H7 (cell line): ENCODE measurements around the gene SRGAP2B. TPM values are rescaled to one million over a fixed set of nuclear protein-coding genes. Genes with fewer than 3 reads are reported as not detected.
"Not testable (repeated sequence)": the region's sequence is repeated elsewhere in the genome, so short reads cannot be mapped to it uniquely, and the experiment has no call there.

ENCODE experiments used
- DNase-seq: peaks from one replicate; pipeline ENCODE4 v3.0.0; 2012
- H3K27me3 ChIP-seq: 2 replicates; pipeline ENCODE4 v1.6.0; 2011; ENCODE audit warnings: mild to moderate bottlenecking, low read length; ENCODE audit not compliant: control insufficient read depth, insufficient read depth
- H3K36me3 ChIP-seq: replicated peaks from 2 replicates; pipeline ENCODE4 v1.5.1; 2011; ENCODE audit warnings: low read length; ENCODE audit not compliant: control insufficient read depth, insufficient read depth
- H3K4me3 ChIP-seq: 2 replicates; pipeline ENCODE4 v1.5.1; 2011; ENCODE audit warnings: low read depth, mild to moderate bottlenecking, control low read depth, low read length, moderate library complexity; ENCODE audit not compliant: insufficient read depth
- total RNA-seq: library from RNA; depleted of rRNA; stranded (reverse); fragments of >200 nt; shearing (Covaris generic); gene quantifications from 2 replicates; pipeline ENCODE4 v1.2.3, GENCODE V29; 2014

The SRGAP2B gene
- total RNA-seq, 1 experiment from 2014 or later: 34.5 TPM

DNA sequence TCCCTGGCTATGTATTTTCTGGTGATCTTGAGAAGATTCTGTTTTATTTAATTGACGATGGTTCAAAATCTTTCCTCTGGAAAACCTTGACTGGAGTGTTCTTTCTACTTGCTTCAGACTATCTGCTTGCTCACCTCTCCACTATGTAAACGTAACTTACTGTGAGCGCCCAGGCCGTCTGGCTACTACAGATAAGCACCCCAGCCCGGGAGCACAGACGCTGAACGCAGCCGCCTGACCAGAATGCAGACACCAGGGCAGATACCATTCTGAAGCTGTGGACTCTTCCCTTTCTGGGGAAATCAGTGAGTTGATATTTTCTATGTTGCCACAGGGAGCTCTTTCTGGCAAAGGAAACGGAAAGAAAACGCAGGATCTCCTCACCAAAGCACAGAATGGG is 28.6 kb downstream of the SRGAP2B start:
- H3K4me3 ChIP-seq, DNase-seq, H3K27me3 ChIP-seq, H3K36me3 ChIP-seq: not testable (repeated sequence)

DNA sequence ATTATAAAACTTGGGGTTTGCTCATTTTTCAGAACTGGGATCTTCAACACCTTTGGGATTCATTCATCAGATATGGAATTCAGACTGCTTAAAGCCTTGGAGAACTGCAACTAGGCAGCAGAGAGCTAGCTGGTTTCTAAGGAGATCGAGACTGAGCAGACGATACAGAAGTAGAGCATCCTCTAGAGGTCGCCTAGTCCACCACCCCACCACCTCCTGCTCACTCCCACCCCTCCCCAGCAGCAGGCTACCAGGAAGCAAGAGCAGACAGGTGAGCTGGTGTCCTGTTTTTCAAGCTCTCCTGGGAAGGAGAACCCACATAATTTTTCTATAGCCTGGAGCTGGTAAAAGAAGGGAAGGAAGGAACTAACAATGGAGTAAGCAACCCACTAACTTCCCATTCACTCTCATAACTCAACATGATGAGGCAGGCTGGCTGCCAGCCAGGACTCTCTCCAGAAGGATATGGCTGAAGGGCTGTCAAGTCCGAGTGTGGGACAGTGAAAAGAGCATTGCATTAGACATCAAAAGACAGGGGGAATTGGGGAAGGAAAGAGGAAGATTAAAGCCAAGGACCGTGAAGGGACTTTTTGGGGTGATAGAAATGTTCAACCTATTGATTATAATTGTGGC is 29.8 kb downstream of the SRGAP2B start:
- not testable (repeated sequence) for DNase-seq, H3K36me3 ChIP-seq, H3K4me3 ChIP-seq, H3K27me3 ChIP-seq

GRCh38 chr1:145063941-145064648 is 31.0 kb downstream of the SRGAP2B start:
- DNase-seq, H3K4me3 ChIP-seq, H3K36me3 ChIP-seq, H3K27me3 ChIP-seq: not testable (repeated sequence)

DNA sequence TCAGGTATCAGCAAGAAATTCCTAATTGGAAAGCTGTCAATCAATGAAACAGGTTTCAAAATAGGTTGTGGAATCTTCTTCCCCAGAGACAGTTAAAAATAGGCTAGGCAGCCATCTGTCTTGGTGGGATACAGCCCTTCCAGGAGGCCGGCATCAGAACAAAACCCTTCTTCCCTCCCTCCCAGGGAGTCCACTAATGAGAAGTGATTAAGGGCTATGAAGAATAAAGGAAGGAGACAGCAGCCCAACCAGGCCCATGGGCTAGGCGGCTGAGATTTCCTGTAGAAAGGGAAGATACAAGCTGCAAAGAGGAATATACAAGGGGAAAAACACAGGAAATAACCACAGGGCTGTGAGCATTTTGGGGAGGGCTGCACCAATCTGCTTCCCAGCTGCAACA is 31.8 kb downstream of the SRGAP2B start:
- not testable (repeated sequence) for H3K27me3 ChIP-seq, H3K4me3 ChIP-seq, DNase-seq, H3K36me3 ChIP-seq

- not testable (repeated sequence) for H3K36me3 ChIP-seq, H3K27me3 ChIP-seq, DNase-seq, H3K4me3 ChIP-seq
Observed at GRCh38 chr1:145058184-145058583, 36.9 kb downstream of the SRGAP2B start.

- not testable (repeated sequence) for H3K27me3 ChIP-seq, H3K4me3 ChIP-seq, DNase-seq, H3K36me3 ChIP-seq
Observed at GRCh38 chr1:145055217-145055760, 39.8 kb downstream of the SRGAP2B start.

DNA sequence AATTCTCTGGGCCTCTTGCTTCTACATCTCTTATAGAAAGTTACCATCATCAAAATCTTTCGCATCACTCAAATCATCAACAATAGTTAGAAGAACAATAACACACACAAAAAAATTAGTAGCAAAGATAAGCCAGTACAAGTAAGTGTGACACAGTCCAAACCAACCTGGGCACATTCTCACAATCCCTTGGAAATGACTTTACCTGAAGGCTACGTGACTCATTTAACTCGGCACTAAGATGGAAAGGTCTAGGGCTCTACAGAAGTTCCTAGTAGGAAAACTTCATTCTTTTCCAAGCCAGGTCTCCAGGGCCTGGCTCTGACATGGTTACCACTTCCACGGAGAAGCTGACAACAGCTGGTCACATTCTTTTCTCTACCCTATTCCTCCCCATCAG is 41.7 kb downstream of the SRGAP2B start:
- not testable (repeated sequence) for H3K36me3 ChIP-seq, H3K27me3 ChIP-seq, H3K4me3 ChIP-seq, DNase-seq

GRCh38 chr1:145052019-145052776 is 42.9 kb downstream of the SRGAP2B start:
- H3K27me3 ChIP-seq, DNase-seq, H3K36me3 ChIP-seq, H3K4me3 ChIP-seq: not testable (repeated sequence)

DNA sequence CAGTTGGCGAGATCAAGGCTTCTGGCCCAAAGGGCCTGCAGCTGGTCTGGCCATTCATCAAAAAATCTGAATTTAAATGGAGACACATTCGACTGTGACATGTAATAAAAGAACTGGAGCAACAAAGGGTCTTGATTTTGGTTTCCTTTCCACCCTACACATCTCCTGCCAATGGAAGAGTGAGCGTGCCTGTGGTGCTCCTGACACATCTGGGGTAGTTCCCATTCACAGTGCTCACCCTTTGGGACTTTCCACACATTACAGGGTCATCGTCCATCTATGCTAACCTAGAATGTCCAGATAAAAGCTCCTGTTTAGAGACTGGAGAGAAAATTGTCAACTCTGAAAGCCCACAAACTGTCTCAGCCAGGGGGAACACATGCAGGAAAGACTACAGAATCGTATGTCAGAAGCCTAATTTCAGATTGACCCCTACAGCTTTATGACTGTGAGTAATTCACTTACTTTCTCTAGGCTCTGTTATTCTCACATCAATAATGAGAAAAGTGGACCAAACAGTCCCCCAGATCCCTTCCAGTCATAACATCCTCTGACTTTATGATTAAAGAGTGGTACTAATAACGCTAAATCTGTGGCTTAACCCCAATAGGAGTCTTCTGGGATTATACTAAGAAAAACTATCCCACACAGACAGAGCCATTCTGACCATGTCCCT is 46.8 kb downstream of the SRGAP2B start:
- H3K4me3 ChIP-seq, H3K27me3 ChIP-seq, H3K36me3 ChIP-seq, DNase-seq: not testable (repeated sequence)

- not testable (repeated sequence) for DNase-seq, H3K4me3 ChIP-seq, H3K36me3 ChIP-seq, H3K27me3 ChIP-seq
Observed at GRCh38 chr1:145047553-145047952, 47.6 kb downstream of the SRGAP2B start.

DNA sequence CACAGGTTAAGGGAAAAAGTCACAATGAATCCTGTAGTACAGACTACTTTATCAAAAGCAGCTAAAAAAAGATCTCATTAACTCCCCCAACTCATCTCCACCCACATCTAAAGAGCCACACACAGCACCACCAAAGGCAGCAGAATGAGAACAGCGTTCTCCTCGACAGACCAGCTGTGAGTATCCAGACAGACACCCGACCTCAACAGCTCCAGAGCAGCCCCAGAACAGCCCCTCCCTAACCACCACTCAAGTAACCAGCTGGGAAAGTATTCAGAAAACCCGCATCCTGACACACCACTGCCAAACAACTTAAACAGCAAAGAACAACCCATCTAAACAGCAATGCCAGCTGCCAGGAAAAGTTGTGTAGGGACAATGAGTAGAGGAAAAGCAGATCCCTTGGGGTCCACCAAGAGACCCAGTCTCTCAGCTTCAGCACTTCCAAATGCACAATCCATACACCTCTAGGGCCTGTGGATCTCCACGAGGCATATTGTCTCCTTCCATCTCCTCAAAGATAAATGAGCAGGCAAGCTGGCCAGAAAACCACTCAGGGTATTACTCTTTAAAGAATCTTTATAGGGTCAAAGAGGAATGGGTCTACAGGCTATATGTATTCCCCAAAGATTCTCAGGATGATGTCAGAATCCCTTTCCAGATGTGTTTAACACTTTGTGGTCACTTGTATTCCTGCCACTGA is 49.4 kb downstream of the SRGAP2B start:
- not testable (repeated sequence) for H3K36me3 ChIP-seq, DNase-seq, H3K4me3 ChIP-seq, H3K27me3 ChIP-seq

DNA sequence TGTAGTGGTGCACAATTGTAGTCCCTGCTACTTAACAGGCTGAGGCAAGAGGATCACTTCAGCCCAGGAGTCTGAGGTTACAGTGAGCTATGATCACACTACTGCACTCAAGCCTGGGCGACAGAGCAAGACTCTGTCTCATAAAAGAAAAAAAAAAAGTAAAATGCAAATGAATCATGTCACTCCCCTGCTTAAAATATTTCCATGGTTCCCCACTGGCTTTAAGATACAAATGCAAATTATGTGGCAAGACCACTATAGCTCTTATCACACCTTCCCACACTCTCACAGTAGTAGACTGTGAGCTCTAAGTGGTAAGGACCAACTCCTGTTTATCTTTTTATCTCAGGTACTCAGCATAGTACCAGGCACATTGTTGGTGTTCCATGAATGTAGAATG is 53.6 kb downstream of the SRGAP2B start:
- not testable (repeated sequence) for H3K4me3 ChIP-seq, H3K27me3 ChIP-seq, H3K36me3 ChIP-seq, DNase-seq

GRCh38 chr1:145036019-145036418 is 59.1 kb downstream of the SRGAP2B start:
- not testable (repeated sequence) for H3K4me3 ChIP-seq, DNase-seq, H3K36me3 ChIP-seq, H3K27me3 ChIP-seq

- not testable (repeated sequence) for H3K4me3 ChIP-seq, H3K36me3 ChIP-seq, H3K27me3 ChIP-seq, DNase-seq
Observed at GRCh38 chr1:145033523-145033922, 61.6 kb downstream of the SRGAP2B start.
